ENCODE results near the gene ZMYND19.

The ZMYND19 gene

DNA sequence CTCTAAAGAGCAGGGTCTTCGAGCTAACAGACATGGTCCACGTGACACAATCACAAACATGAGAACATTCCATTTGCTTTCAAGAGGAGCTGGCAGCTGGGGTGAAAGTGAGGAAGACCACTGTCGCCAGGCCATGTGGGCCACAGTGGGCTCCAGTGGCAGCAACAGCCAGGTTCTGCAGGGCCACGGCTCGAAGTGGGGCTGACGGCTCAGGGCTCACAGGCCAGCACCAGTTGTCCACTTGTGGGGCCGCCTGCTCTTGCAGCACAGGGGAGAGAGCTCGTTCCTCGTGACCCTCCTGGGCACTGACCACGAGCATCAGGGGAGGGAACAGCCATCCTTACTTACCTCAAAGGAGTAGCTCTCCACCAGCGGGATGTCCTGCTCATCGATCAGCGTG is 2.0 kb downstream of the ZMYND19 start:
- TF ChIP-seq, protein P1, sequence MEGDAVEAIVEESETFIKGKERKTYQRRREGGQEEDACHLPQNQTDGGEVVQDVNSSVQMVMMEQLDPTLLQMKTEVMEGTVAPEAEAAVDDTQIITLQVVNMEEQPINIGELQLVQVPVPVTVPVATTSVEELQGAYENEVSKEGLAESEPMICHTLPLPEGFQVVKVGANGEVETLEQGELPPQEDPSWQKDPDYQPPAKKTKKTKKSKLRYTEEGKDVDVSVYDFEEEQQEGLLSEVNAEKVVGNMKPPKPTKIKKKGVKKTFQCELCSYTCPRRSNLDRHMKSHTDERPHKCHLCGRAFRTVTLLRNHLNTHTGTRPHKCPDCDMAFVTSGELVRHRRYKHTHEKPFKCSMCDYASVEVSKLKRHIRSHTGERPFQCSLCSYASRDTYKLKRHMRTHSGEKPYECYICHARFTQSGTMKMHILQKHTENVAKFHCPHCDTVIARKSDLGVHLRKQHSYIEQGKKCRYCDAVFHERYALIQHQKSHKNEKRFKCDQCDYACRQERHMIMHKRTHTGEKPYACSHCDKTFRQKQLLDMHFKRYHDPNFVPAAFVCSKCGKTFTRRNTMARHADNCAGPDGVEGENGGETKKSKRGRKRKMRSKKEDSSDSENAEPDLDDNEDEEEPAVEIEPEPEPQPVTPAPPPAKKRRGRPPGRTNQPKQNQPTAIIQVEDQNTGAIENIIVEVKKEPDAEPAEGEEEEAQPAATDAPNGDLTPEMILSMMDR (IDR thresholded peaks at IDR 0.05; ENCODE audit: low read depth, low read length, missing control alignments), result no peak
- H3K4me3 ChIP-seq (ENCODE audit: low read depth, low read length), result no peak overlapping the region
- no peak for DNase-seq (ENCODE audit: low read depth)

DNA sequence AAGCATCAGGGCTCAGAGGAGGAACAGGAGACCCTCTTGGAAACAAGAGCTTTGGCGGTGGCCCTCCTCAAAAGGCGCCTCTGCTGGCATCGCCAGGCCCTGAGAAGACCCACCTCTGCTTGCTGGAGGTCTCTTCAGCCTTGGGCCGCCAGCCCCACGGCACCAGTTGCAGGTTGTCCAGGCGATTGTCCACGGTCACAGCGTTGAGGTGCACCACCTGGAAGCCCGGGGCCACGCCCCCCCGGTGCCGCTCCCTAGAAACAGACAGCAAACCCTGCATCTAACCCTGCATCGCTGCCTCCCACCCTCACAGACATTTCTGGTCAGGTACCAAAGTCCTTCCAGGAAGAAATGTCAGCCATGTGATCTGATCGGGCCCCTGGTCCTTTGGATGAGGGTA is 3.5 kb downstream of the ZMYND19 start:
- TF ChIP-seq, protein P1 (IDR thresholded peaks at IDR 0.05; ENCODE audit: low read depth, low read length, missing control alignments), result no peak
- DNase-seq (ENCODE audit: low read depth), result no peak
- H3K4me3 ChIP-seq (ENCODE audit: low read depth, low read length), result no peak overlapping the region

DNA sequence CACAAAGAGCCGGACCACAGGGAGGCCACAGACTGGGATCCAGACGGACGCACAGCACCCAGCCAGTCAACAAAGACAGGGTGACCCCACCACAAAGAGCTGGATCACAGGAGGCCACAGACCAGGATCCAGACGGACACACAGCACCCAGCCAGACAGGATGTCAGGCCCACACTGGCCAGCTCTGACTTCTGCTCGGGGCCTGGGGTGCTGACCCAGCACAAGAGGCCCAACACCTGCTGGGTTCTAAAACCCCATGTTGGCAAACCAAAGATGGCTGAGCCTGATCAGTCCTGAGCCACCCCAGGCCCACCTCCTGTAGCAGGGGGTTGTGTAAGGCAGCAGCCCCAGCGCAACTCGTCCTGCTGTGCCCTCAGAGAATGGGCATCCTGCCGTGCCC is 6.4 kb downstream of the ZMYND19 start:
- TF ChIP-seq, protein P1 (IDR thresholded peaks at IDR 0.05; ENCODE audit: low read depth, low read length, missing control alignments), result no peak
- no peak for DNase-seq (ENCODE audit: low read depth)
- H3K4me3 ChIP-seq (ENCODE audit: low read depth, low read length), result no peak overlapping the region

DNA sequence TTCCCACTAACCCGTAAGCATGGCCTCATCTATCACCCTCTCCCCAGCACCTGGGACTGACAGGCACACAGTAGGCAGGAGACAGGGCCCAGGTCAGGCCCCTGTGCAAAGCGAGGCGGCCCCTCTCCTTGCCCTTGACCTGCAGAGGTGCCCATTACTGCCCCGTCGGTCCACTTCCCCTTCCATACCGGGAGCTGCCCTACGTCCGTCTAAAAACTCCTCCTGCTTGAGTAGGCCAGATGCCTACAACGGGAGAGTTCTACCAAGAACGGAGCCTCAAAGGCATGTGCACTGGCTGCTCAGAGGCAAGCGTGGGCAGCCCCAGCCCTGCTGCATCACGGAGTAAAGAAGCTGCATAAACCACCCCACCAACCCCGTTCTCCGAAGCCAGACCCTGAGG is 7.0 kb downstream of the ZMYND19 start:
- H3K4me3 ChIP-seq (ENCODE audit: low read depth, low read length), result no peak overlapping the region
- no peak for DNase-seq (ENCODE audit: low read depth)
- TF ChIP-seq, protein P1 (IDR thresholded peaks at IDR 0.05; ENCODE audit: low read depth, low read length, missing control alignments), result no peak

DNA sequence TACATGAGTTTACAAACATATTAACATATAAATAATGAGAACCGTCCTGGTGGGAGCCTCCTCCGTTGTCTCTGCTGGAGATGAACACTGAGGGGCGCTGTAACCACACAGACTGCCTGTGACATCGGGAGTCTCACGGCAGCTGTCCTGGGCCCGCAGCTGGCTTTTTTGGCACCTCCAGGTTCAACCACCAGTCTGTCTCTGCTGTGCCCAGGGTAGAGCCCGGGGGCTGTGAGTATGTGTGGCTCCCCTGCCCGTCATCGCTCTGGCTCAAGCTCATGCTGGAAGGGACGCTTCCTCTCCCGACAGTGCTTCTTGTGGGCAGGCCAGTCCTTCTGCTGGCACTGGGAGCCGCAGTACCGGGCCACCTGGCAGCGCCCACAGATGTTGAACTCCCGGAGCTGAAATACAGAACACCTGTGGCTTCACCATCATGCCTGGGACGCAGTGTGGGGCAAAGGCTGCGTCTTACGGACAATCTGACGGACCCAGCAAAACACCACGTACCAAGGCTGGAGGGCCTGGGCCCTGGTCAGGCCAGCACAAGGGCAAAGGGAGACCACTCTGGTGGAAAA is 7.9 kb downstream of the ZMYND19 start:
- H3K4me3 ChIP-seq (ENCODE audit: low read depth, low read length), result no peak overlapping the region
- no peak for DNase-seq (ENCODE audit: low read depth)
- TF ChIP-seq, protein P1 (IDR thresholded peaks at IDR 0.05; ENCODE audit: low read depth, low read length, missing control alignments), result no peak

DNA sequence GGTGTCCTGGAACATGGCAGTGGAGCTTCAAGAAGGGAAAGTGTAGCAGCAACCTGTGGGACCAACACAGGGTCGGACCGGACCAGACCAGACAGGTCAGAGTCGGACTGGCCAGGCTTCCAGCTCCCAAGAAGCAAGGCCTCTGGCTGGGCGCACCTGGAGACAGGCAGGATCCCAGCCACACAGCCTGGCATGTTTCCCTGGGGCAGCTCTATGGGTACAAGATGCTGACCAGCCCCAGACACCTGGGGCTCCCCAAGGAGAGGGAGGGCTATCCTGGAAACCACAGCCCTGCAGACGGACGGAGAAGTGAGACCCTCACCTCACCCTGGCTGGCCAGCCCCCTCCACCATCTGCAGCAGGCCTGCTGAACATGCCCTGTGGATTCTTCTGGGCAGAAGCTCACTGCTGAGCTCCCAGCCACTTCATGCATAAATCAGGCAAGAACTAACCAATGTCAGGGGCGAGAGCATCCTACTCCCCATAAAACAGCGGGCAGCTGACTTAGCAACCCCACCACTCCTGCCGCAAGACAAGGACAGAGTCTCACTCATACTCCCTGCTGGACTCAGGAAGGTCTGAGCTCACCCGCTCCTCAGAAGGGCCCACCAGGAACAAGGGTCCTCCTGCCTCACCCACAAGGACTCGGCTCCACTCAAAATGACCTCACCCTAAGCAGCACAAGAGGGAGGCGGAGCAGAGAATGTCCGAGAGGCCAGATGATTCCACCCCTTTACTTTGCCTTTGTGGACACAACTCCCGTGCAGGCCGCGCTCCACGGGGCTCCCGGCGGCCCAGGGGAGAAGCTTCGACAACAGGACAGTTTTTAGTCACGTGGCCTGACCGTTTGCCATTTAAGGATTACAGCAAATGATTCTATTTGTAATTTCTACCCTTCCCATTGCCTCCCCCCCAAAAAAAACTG is 8.7 kb downstream of the ZMYND19 start:
- TF ChIP-seq, protein P1 (IDR thresholded peaks at IDR 0.05; ENCODE audit: low read depth, low read length, missing control alignments), result no peak
- DNase-seq (ENCODE audit: low read depth), result no peak
- no peak overlapping the region for H3K4me3 ChIP-seq (ENCODE audit: low read depth, low read length)

Measured in GM12864 (cell line).